Sigmoid colon (tissue), 4 donors: Measurements from ENCODE around the gene CPA1.

Experiments used
- EP300 ChIP-seq, 4 donors: sonication (generic); formaldehyde crosslinking; IDR thresholded peaks; one replicate each; pipeline ENCODE4 v1.6.1; 2017; ENCODE audit warnings: antibody characterized with exemption in 4 of 4
- POLR2A ChIP-seq, 2 donors: fragments of 450-650 bp; IDR thresholded peaks; one replicate each; pipeline ENCODE4 v1.6.1; 2016; ENCODE audit warnings: antibody characterized with exemption in 2 of 2, mild to moderate bottlenecking in 2 of 2, moderate library complexity in 2 of 2
- TF ChIP-seq, protein P1 (sequence below), 4 experiments: fragments of 450-650 bp in 3 of 4; fragments of 200-600 bp in 1 of 4; IDR thresholded peaks; one replicate each; pipeline ENCODE4 v1.5.1; 2016 to 2019; ENCODE audit warnings: antibody characterized with exemption in 4 of 4, mild to moderate bottlenecking in 3 of 4, moderate library complexity in 2 of 4

DNA sequence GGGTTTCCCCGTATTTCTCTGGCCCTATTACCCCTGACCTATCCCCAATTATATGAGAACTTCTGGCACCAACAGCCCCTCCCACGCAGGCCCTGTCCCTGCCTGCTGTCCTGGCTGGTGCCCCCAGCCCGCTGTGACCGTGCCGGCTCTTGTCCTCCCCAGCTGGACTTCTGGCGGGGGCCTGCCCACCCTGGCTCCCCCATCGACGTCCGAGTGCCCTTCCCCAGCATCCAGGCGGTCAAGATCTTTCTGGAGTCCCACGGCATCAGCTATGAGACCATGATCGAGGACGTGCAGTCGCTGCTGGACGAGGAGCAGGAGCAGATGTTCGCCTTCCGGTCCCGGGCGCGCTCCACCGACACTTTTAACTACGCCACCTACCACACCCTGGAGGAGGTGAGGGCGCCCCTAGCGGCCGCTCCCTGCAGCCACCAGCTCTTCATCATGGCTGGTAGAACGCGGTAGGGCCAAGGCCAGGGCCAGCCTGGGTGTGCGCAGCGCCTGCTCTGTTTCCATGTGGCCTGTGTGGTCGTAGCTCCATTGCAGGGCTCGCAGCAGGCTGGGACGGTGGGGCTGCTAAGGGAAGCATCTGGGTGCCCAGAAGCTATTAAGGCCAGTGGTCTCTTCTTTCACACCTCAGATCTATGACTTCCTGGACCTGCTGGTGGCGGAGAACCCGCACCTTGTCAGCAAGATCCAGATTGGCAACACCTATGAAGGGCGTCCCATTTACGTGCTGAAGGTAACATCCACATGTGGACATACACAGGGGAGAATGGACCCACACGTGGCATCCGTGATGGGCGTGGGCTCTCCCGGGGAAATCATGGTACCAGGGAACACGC lies 1.4 kb downstream of the CPA1 start:
- TF ChIP-seq, protein P1, sequence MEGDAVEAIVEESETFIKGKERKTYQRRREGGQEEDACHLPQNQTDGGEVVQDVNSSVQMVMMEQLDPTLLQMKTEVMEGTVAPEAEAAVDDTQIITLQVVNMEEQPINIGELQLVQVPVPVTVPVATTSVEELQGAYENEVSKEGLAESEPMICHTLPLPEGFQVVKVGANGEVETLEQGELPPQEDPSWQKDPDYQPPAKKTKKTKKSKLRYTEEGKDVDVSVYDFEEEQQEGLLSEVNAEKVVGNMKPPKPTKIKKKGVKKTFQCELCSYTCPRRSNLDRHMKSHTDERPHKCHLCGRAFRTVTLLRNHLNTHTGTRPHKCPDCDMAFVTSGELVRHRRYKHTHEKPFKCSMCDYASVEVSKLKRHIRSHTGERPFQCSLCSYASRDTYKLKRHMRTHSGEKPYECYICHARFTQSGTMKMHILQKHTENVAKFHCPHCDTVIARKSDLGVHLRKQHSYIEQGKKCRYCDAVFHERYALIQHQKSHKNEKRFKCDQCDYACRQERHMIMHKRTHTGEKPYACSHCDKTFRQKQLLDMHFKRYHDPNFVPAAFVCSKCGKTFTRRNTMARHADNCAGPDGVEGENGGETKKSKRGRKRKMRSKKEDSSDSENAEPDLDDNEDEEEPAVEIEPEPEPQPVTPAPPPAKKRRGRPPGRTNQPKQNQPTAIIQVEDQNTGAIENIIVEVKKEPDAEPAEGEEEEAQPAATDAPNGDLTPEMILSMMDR (IDR thresholded peaks at IDR 0.05), result no peak
- no peak for TF ChIP-seq EP300 (IDR thresholded peaks at IDR 0.05)
- TF ChIP-seq POLR2A (IDR thresholded peaks at IDR 0.05), result no peak
